ENCODE results near the gene MS4A5. TPM values are rescaled to one million over a fixed set of nuclear protein-coding genes. Genes with fewer than 3 reads are reported as not detected.

Gene MS4A5
- total and polyA plus RNA-seq, 2 of the 13 experiments (the other 11 are each of a cell fraction or from before 2014, with no cell fraction given) = not detected

DNA sequence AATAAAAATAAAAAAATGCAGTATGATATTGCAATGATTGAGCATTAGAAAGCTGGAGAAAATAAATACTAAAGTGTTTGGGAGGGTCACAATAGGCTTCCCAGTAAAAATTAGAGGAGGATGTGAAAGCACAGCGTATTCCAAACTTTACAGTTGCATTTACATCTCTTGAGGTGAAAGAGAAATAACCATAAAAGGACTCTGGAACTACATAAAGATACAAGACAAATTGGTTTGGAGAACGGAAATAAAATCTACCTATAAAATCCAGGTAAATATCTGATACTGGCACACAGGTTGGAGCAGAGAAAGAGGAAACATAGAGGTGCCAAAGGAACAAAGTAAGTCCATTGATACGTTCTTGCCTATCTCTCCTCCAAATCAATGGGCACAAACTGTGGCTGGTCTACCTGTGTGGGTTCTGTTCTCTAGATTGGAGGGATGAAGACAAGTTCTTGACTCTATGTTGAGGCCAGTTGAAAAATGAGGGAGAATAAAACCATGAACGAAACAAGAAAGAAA is 63.2 kb downstream of the MS4A5 start, which contains the start of gene MS4A12 (continued):
- TF ChIP-seq, protein P1, sequence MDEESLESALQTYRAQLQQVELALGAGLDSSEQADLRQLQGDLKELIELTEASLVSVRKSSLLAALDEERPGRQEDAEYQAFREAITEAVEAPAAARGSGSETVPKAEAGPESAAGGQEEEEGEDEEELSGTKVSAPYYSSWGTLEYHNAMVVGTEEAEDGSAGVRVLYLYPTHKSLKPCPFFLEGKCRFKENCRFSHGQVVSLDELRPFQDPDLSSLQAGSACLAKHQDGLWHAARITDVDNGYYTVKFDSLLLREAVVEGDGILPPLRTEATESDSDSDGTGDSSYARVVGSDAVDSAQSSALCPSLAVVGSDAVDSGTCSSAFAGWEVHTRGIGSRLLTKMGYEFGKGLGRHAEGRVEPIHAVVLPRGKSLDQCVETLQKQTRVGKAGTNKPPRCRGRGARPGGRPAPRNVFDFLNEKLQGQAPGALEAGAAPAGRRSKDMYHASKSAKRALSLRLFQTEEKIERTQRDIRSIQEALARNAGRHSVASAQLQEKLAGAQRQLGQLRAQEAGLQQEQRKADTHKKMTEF (CRISPR knock-in tag; IDR thresholded peaks at IDR 0.05) = no peak
- TF ChIP-seq IRF9 (CRISPR knock-in tag; IDR thresholded peaks at IDR 0.05; ENCODE audit: borderline replicate concordance) (no peak), CBX1 (IDR thresholded peaks at IDR 0.05; ENCODE audit: low read depth) (no peak)

DNA sequence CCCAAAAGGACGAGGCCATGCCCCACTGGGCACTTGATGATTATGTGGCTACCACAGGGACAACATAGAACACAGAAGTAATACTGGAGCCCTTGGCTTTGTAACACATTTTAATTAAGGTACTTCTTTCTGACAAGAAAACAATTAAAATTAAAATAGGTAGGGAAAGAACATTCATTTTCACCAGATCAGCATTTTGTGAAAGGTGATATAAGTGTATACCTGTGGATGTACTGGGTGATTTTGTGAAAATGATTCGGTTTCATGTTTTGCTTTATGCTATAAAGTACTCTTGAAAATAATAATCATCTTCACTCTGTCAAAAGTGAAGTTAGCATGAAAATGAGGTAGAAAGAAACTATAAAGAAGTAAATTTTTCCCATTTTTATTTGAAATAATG is 64.1 kb downstream of the MS4A5 start:
- no peak overlapping the region for H3K4me2 ChIP-seq (ENCODE audit: low read depth, low read length)
- FAIRE-seq = no peak
- in situ Hi-C loops (cut with HindIII; ENCODE audit: extremely low pct_ligation_motif_present, low pct_unique_long_range_greater_than_20kb) = loop anchor here (25.0 kb wide), 1 partner anchor 156 kb away; the partner anchor contains the start of gene MS4A6E

More for the DNA sequence above, 64.1 kb downstream of the MS4A5 start:
- H3K4me3 ChIP-seq (replicated peaks in 1 of 3; ENCODE audit: insufficient read depth in 1 of 3, low read depth in 2 of 3, low read length in 3 of 3) = no peak overlapping the region
- BruUV-seq (replicated peaks) = no TSS peak
- ChIA-PET CTCF (ENCODE audit: low intra/inter-chr PET ratio, low total read pairs) (no interaction called here), POLR2A (no interaction called here)
- H3K36me3 ChIP-seq (replicated peaks in 1 of 2; ENCODE audit: control insufficient read depth in 1 of 2, insufficient read depth in 2 of 2, low read length in 2 of 2) = no peaks in the 10 kb centered on the region
- no peak overlapping the region for H3K27ac ChIP-seq (ENCODE audit: extremely low read length, insufficient read depth, low read length)
- no peak overlapping the region for H3K9ac ChIP-seq (ENCODE audit: insufficient read depth, low read depth, low read length)
- no peak for DNase-seq (ENCODE audit: low spot score)
- 1% methylated on average over 2 of the region's 2 CpGs for WGBS (ENCODE audit: low lambda C conversion rate)
- TF ChIP-seq NFIB (CRISPR knock-in tag; IDR thresholded peaks at IDR 0.05; ENCODE audit: borderline replicate concordance) = no peak
- peak; percentile 69 to 76 for TF ChIP-seq MAFK (conservative IDR thresholded peaks at IDR 0.05 in 1 of 2, IDR thresholded peaks at IDR 0.05 in 1 of 2; ENCODE audit: low read length in 2 of 2)
- TF ChIP-seq MAFF (IDR thresholded peaks at IDR 0.05; ENCODE audit: low read depth, low read length) = peak; percentile 67
- TF ChIP-seq, protein P2, sequence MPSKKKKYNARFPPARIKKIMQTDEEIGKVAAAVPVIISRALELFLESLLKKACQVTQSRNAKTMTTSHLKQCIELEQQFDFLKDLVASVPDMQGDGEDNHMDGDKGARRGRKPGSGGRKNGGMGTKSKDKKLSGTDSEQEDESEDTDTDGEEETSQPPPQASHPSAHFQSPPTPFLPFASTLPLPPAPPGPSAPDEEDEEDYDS (CRISPR knock-in tag; IDR thresholded peaks at IDR 0.05) = no peak
- 0 out of 5 replicates have a peak, but pooled peaks cover 0 to 3% of the 10 kb centered on the region in 2 experiments for H3K27me3 ChIP-seq (ENCODE audit: control insufficient read depth in 1 of 2, insufficient read depth in 2 of 2, low read length in 2 of 2)
- ATAC-seq = no peak
- no peaks in the 10 kb centered on the region for H3K79me2 ChIP-seq (ENCODE audit: insufficient read depth, low read length)
- no peaks in the 10 kb centered on the region for H3K4me1 ChIP-seq (ENCODE audit: insufficient read depth, low read length)
- H3K9me3 ChIP-seq (ENCODE audit: low read length) = no peaks in the 10 kb centered on the region
- no peaks in the 10 kb centered on the region for H4K20me1 ChIP-seq (ENCODE audit: insufficient read depth, low read length)
- no peak overlapping the region for H2AFZ ChIP-seq (ENCODE audit: low read length)
- intact Hi-C loops (cut with micrococcal nuclease; ENCODE audit: unreplicated experiment) = no loop called here

Other genes with a start within 250 kb of the MS4A5 start
- gene MS4A6A, start 246.5 kb upstream of the MS4A5 start, total RNA-seq (2016; rRNA removed; fragmentation: Illumina TruSeq; extraction: Trizol) = not detected in 2 replicates
- gene MS4A6A, start 246.5 kb upstream of the MS4A5 start, polyA plus RNA-seq (2011; rRNA removed) = not detected in 2 replicates
- not detected in 2 replicates for gene MS4A4E, start 186.4 kb upstream of the MS4A5 start, total RNA-seq (2016; rRNA removed; fragmentation: Illumina TruSeq; extraction: Trizol)
- gene MS4A4E, start 186.4 kb upstream of the MS4A5 start, polyA plus RNA-seq (2011; rRNA removed) = not detected in 2 replicates
- not detected in 2 replicates for gene MS4A4A, start 148.9 kb upstream of the MS4A5 start, total RNA-seq (2016; rRNA removed; fragmentation: Illumina TruSeq; extraction: Trizol)
- not detected in 2 replicates for gene MS4A4A, start 148.9 kb upstream of the MS4A5 start, polyA plus RNA-seq (2011; rRNA removed)
- gene MS4A6E, start 102.3 kb upstream of the MS4A5 start, total RNA-seq (2016; rRNA removed; fragmentation: Illumina TruSeq; extraction: Trizol) = not detected in 2 replicates
- not detected in 2 replicates for gene MS4A6E, start 102.3 kb upstream of the MS4A5 start, polyA plus RNA-seq (2011; rRNA removed)
- not detected in 2 replicates for gene MS4A7, start 51.0 kb upstream of the MS4A5 start, total RNA-seq (2016; rRNA removed; fragmentation: Illumina TruSeq; extraction: Trizol)
- gene MS4A7, start 51.0 kb upstream of the MS4A5 start, polyA plus RNA-seq (2011; rRNA removed) = not detected in 2 replicates
- not detected in 2 replicates for gene MS4A14, start 33.1 kb upstream of the MS4A5 start, total RNA-seq (2016; rRNA removed; fragmentation: Illumina TruSeq; extraction: Trizol)
- gene MS4A14, start 33.1 kb upstream of the MS4A5 start, polyA plus RNA-seq (2011; rRNA removed) = not detected in 2 replicates
- gene MS4A1, start 26.3 kb downstream of the MS4A5 start, total RNA-seq (2016; rRNA removed; fragmentation: Illumina TruSeq; extraction: Trizol) = not detected in 2 replicates
- gene MS4A1, start 26.3 kb downstream of the MS4A5 start, polyA plus RNA-seq (2011; rRNA removed) = 0.01 TPM in 1 of 2 replicates, not detected in the other
- not detected in 2 replicates for gene MS4A12, start 63.2 kb downstream of the MS4A5 start, total RNA-seq (2016; rRNA removed; fragmentation: Illumina TruSeq; extraction: Trizol)
- not detected in 2 replicates for gene MS4A12, start 63.2 kb downstream of the MS4A5 start, polyA plus RNA-seq (2011; rRNA removed)
- not detected in 2 replicates for gene MS4A13, start 85.8 kb downstream of the MS4A5 start, total RNA-seq (2016; rRNA removed; fragmentation: Illumina TruSeq; extraction: Trizol)
- gene MS4A13, start 85.8 kb downstream of the MS4A5 start, polyA plus RNA-seq (2011; rRNA removed) = not detected in 2 replicates